Panc1 (cell line): ENCODE measurements around the gene RHBDF1. TPM values are rescaled to one million over a fixed set of nuclear protein-coding genes. Genes with fewer than 3 reads are reported as not detected.

ENCODE experiments used
- ATAC-seq: fragments of 200-7000 bp; cut with Tn5 transposase; 2 replicates; pipeline ENCODE4 v1.9.1; 2020; ENCODE audit warnings: mild to moderate bottlenecking, moderate library complexity
- BruUV-seq: library from RNA; stranded (reverse); fragments of 400-500 nt; replicated peaks from 2 replicates; lab custom pipeline; 2021; lab: Mats Ljungman, UMichigan
- CTCF ChIA-PET: fragments of 300-600 bp; sonication (Branson Sonifier 250); formaldehyde crosslinking; loops from one replicate; lab custom pipeline; 2022; ENCODE audit warnings: antibody characterized with exemption; lab: Charles Lee
- POLR2A ChIA-PET: fragments of 300-600 bp; sonication (Branson Sonifier 250); formaldehyde crosslinking; loops from one replicate; lab custom pipeline; 2022; ENCODE audit warnings: antibody characterized with exemption; lab: Charles Lee
- DNase-seq: peaks from one replicate; pipeline ENCODE4 v3.0.0-alpha.2; 2010; ENCODE audit warnings: low read depth, low spot score
- H3K27ac ChIP-seq: 2 replicates; pipeline ENCODE4 v1.5.1; 2011; ENCODE audit warnings: mild to moderate bottlenecking, low read length, inconsistent platforms
- H3K27me3 ChIP-seq: fragments of 200-500 bp; sonication (Bioruptor generic); 2 replicates; pipeline ENCODE4 v1.6.0; 2014; ENCODE audit warnings: low read length, inconsistent platforms; ENCODE audit not compliant: control insufficient read depth, insufficient read depth
- H3K36me3 ChIP-seq: fragments of 200-500 bp; sonication (Bioruptor generic); 2 replicates; pipeline ENCODE4 v1.5.1; 2014; ENCODE audit warnings: inconsistent platforms, mild to moderate bottlenecking, low read length, moderate library complexity; ENCODE audit not compliant: control insufficient read depth, insufficient read depth
- H3K4me1 ChIP-seq: 2 replicates; pipeline ENCODE4 v1.5.1; 2011; ENCODE audit warnings: inconsistent platforms, mild to moderate bottlenecking, low read length, moderate library complexity; ENCODE audit not compliant: control insufficient read depth, insufficient read depth
- H3K4me3 ChIP-seq, 2 experiments: 2 replicates each; pipeline ENCODE4 v1.5.1; 2011 to 2012; ENCODE audit warnings: low read depth in 2 of 2, low read length in 2 of 2, mild to moderate bottlenecking in 2 of 2, inconsistent platforms in 1 of 2, moderate library complexity in 1 of 2
- H3K9me3 ChIP-seq: fragments of 200-500 bp; sonication (Bioruptor generic); 2 replicates; pipeline ENCODE4 v1.5.1; 2014; ENCODE audit warnings: low read depth, mild to moderate bottlenecking, inconsistent platforms, low read length, moderate library complexity; ENCODE audit not compliant: control insufficient read depth, insufficient read depth
- CTCF ChIP-seq: fragments of 450-650 bp; IDR thresholded peaks from 2 replicates; pipeline ENCODE4 v1.5.1; 2017; ENCODE audit warnings: mild to moderate bottlenecking
- POLR2AphosphoS5 ChIP-seq: IDR thresholded peaks from 2 replicates; pipeline ENCODE4 v1.6.1; 2012; ENCODE audit warnings: mild to moderate bottlenecking, low read depth, low read length, moderate library complexity
- REST ChIP-seq, 2 experiments: IDR thresholded peaks; 2 replicates each; pipeline ENCODE4 v1.6.1; 2011 to 2012; ENCODE audit warnings: low read depth in 2 of 2, control low read depth in 1 of 2, low read length in 1 of 2, mild to moderate bottlenecking in 1 of 2, moderate library complexity in 1 of 2; ENCODE audit not compliant: insufficient read depth in 1 of 2
- SIN3A ChIP-seq: IDR thresholded peaks from 2 replicates; pipeline ENCODE4 v1.6.1; 2012; ENCODE audit warnings: low read depth, mild to moderate bottlenecking, low read length, moderate library complexity, borderline replicate concordance; ENCODE audit not compliant: insufficient read depth
- TCF7L2 ChIP-seq: IDR thresholded peaks from 2 replicates; pipeline ENCODE4 v1.6.1; 2011; ENCODE audit warnings: mild to moderate bottlenecking, low read depth, low read length, inconsistent platforms
- in situ Hi-C: cut with HindIII; loops from 2 replicates; pipeline ENCODE4 v1.10.0; 2016; ENCODE audit warnings: low sequenced_read_pairs, low pct_unique_long_range_greater_than_20kb
- intact Hi-C: fragments of 100-400 bp; cut with micrococcal nuclease; formaldehyde crosslinking; loops from one replicate; pipeline ENCODE4 v1.10.0; 2022; ENCODE audit not compliant: unreplicated experiment
- total RNA-seq: library from RNA; stranded (reverse); gene quantifications from one replicate; pipeline ENCODE4 v1.2.1, GENCODE V29; 2021; ENCODE audit not compliant: unreplicated experiment

Gene RHBDF1
- total RNA-seq, 1 experiment from 2014 or later = 41.7 TPM

- POLR2A ChIA-PET = no interaction called here
- no peak for TF ChIP-seq CTCF
- no peak for TF ChIP-seq SIN3A
- TF ChIP-seq TCF7L2 = no peak
- no peak for TF ChIP-seq REST (IDR thresholded peaks at IDR 0.05; ENCODE audit: insufficient read depth in 1 of 2, low read depth in 2 of 2, low read length in 1 of 2)
- TF ChIP-seq POLR2AphosphoS5 = no peak
- no peak for DNase-seq
- in situ Hi-C loops = no loop called here
- intact Hi-C loops = no loop called here
- Histone ChIP-seq H3K36me3 (no peaks in the 10 kb centered on the region; the same call in 1 of the 2 replicates), H3K27me3 (no peaks in the 10 kb centered on the region), H3K27ac (no peak overlapping the region), H3K4me3 (no peak overlapping the region), H3K4me1 (no peaks in the 10 kb centered on the region), H3K9me3 (no peaks in the 10 kb centered on the region)
- CTCF ChIA-PET = no interaction called here
- BruUV-seq = no TSS peak
- no peak for ATAC-seq
These were observed 36.6 kb downstream of the RHBDF1 start for GRCh38 chr16:35678-36305.

GRCh38 chr16:35011-35677 is 37.3 kb downstream of the RHBDF1 start:
- intact Hi-C loops = no loop called here
- POLR2A ChIA-PET = no interaction called here
- no peak for TF ChIP-seq TCF7L2
- TF ChIP-seq SIN3A = no peak
- TF ChIP-seq POLR2AphosphoS5 = no peak
- TF ChIP-seq CTCF = no peak
- TF ChIP-seq REST (IDR thresholded peaks at IDR 0.05; ENCODE audit: insufficient read depth in 1 of 2, low read depth in 2 of 2, low read length in 1 of 2) = no peak
- H3K36me3 ChIP-seq = no peaks in the 10 kb centered on the region; the same call in 1 of the 2 replicates
- no peaks in the 10 kb centered on the region for H3K27me3 ChIP-seq
- in situ Hi-C loops = no loop called here
- no peak overlapping the region for H3K27ac ChIP-seq
- H3K9me3 ChIP-seq = no peaks in the 10 kb centered on the region
- no TSS peak for BruUV-seq
- no peak for ATAC-seq
- H3K4me1 ChIP-seq = no peaks in the 10 kb centered on the region
- no peak for DNase-seq
- no peak overlapping the region for H3K4me3 ChIP-seq
- CTCF ChIA-PET = no interaction called here
